HUES48 (cell line): ENCODE results near the gene BIRC6.
"Not testable (repeated sequence)": the region's sequence is repeated elsewhere in the genome, so short reads cannot be mapped to it uniquely, and the experiment has no call there.

Experiments used
- H3K27ac ChIP-seq: one replicate; pipeline ENCODE4 v1.7.0; 2013; ENCODE audit warnings: low read depth, low read length, inconsistent platforms
- H3K27me3 ChIP-seq: 2 replicates; pipeline ENCODE4 v1.6.1; 2013; ENCODE audit warnings: mild to moderate bottlenecking, low read length; ENCODE audit not compliant: control insufficient read depth, insufficient read depth
- H3K36me3 ChIP-seq: 2 replicates; pipeline ENCODE4 v1.6.1; 2013; ENCODE audit warnings: low read length; ENCODE audit not compliant: control insufficient read depth, insufficient read depth
- H3K4me1 ChIP-seq: 2 replicates; pipeline ENCODE4 v1.6.1; 2013; ENCODE audit warnings: mild to moderate bottlenecking, low read length; ENCODE audit not compliant: control insufficient read depth, insufficient read depth
- H3K4me3 ChIP-seq: 2 replicates; pipeline ENCODE4 v1.5.1; 2013; ENCODE audit warnings: mild to moderate bottlenecking, low read depth, low read length
- H3K9ac ChIP-seq: 2 replicates; pipeline ENCODE4 v1.6.1; 2013; ENCODE audit warnings: mild to moderate bottlenecking, low read depth, low read length, moderate library complexity
- H3K9me3 ChIP-seq: 2 replicates; pipeline ENCODE4 v1.6.1; 2013; ENCODE audit warnings: low read length; ENCODE audit not compliant: control insufficient read depth, insufficient read depth

The BIRC6 gene, protein sequence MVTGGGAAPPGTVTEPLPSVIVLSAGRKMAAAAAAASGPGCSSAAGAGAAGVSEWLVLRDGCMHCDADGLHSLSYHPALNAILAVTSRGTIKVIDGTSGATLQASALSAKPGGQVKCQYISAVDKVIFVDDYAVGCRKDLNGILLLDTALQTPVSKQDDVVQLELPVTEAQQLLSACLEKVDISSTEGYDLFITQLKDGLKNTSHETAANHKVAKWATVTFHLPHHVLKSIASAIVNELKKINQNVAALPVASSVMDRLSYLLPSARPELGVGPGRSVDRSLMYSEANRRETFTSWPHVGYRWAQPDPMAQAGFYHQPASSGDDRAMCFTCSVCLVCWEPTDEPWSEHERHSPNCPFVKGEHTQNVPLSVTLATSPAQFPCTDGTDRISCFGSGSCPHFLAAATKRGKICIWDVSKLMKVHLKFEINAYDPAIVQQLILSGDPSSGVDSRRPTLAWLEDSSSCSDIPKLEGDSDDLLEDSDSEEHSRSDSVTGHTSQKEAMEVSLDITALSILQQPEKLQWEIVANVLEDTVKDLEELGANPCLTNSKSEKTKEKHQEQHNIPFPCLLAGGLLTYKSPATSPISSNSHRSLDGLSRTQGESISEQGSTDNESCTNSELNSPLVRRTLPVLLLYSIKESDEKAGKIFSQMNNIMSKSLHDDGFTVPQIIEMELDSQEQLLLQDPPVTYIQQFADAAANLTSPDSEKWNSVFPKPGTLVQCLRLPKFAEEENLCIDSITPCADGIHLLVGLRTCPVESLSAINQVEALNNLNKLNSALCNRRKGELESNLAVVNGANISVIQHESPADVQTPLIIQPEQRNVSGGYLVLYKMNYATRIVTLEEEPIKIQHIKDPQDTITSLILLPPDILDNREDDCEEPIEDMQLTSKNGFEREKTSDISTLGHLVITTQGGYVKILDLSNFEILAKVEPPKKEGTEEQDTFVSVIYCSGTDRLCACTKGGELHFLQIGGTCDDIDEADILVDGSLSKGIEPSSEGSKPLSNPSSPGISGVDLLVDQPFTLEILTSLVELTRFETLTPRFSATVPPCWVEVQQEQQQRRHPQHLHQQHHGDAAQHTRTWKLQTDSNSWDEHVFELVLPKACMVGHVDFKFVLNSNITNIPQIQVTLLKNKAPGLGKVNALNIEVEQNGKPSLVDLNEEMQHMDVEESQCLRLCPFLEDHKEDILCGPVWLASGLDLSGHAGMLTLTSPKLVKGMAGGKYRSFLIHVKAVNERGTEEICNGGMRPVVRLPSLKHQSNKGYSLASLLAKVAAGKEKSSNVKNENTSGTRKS (N-terminal part only)

DNA sequence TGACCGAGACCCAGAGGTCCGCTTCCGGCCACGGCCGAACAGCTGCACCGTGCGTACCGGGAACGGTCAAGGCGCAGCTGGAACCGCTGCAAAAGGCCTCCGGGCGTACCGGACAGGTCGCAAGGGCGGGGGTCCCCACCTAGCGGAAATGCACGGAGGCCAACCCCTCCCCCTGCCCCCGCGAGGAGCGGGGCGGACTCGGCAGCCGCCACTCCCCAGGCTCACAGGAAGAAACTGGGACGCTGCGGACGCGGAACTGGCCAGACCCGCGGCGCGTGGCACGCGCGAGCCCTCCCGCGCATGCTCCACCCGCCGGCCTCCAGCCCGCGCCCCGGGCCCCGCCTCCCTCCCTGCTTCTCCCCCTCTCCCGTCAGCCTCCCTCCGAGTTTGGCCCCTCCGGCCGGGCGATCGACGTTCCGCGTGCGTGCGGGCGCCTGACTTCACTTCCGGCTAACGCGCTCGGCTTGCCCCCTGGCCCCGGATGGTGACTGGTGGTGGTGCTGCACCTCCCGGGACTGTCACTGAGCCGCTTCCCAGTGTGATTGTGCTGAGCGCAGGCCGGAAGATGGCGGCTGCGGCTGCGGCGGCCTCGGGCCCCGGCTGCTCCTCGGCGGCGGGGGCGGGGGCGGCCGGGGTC lies at the start of gene BIRC6:
BIRC6 (plus strand) TSS at position 343 of the 637 bp plus-strand sequence; CDS start at position 482, 139 bp downstream.
- peak within 1 kb of the TSS; percentile 93 for H3K9ac ChIP-seq
- peak within 1 kb of the TSS; percentile 98 for H3K27ac ChIP-seq
- H3K9me3 ChIP-seq: no peaks in the 10 kb centered on the region

DNA sequence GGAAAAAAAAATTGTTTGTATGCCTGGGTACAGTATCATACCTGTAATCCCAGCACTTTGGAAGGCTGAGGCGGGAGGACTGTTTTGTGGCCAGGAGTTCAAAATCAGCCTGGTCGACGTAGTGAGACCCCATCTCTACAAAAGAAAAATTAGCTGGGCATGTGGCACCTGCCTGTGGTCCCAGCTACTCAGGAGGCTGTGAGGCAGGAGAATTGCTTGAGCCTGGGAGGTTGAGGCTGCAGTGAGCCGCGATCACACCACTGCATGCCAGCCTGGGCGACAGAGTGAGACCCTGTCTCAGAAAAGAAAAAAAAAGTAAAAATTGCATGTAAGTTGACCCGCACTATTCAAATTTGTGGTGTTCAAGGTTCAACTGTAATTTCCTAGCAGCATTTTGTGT lies 46.2 kb upstream of the BIRC6 start:
- Histone ChIP-seq H3K27ac (no peak overlapping the region), H3K9me3 (no peaks in the 10 kb centered on the region), H3K9ac (no peak overlapping the region), H3K27me3 (no peaks in the 10 kb centered on the region), H3K36me3 (peaks cover 11% of the 10 kb centered on the region; the same call in 1 of the 2 replicates), H3K4me1 (no peaks in the 10 kb centered on the region), H3K4me3 (no peak overlapping the region)

More for the DNA sequence above, at the start of gene BIRC6:
- Histone ChIP-seq H3K36me3 (peaks cover 17% of the 10 kb centered on the region), H3K4me1 (peaks cover 14% of the 10 kb centered on the region), H3K4me3 (peak within 1 kb of the TSS; percentile 97), H3K27me3 (no peaks in the 10 kb centered on the region)

DNA sequence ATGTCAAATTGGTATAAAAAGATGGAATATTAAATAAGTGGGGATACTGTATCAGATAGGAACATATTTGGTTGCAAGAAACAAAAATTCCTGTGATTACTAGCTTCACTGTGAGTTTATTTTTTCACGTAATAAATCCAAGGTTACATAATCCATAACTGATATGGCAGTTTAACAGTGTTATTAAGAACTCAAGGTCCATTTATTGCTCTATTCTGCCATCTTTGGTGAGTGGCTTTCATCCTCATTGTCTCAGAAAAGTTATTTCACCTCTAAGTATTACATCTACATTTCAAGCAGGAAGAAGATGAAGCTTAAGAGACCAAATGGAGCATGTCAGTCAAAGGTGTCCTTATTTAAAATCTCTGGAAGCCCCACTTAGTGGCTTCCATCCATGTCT lies 41.9 kb upstream of the BIRC6 start:
- Histone ChIP-seq H3K9ac (no peak overlapping the region), H3K4me1 (no peaks in the 10 kb centered on the region), H3K9me3 (no peaks in the 10 kb centered on the region), H3K36me3 (0 out of 2 replicates have a peak, but pooled peaks cover 4% of the 10 kb centered on the region), H3K27ac (no peak overlapping the region), H3K27me3 (no peaks in the 10 kb centered on the region), H3K4me3 (no peak overlapping the region)

DNA sequence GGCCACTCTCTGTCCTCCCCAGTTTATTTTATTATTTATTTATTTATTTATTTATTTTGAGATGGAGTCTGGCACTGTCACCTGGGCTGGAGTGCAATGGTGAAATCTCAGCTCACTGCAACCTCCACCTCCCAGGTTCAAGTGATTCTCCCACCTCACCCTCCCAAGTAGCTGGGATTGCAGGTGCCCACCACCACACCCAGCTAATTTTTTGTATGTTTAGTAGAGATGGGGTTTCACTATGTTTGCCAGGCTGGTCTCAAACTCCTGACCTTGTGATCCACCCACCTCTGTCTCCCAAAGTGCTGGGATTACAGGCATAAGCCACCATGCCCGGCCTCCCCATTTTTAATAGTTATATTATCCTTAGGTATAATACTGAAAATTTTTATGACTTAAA lies 28.1 kb upstream of the BIRC6 start:
- not testable (repeated sequence) for H3K9ac ChIP-seq, H3K27me3 ChIP-seq, H3K36me3 ChIP-seq, H3K4me1 ChIP-seq, H3K27ac ChIP-seq, H3K9me3 ChIP-seq, H3K4me3 ChIP-seq

DNA sequence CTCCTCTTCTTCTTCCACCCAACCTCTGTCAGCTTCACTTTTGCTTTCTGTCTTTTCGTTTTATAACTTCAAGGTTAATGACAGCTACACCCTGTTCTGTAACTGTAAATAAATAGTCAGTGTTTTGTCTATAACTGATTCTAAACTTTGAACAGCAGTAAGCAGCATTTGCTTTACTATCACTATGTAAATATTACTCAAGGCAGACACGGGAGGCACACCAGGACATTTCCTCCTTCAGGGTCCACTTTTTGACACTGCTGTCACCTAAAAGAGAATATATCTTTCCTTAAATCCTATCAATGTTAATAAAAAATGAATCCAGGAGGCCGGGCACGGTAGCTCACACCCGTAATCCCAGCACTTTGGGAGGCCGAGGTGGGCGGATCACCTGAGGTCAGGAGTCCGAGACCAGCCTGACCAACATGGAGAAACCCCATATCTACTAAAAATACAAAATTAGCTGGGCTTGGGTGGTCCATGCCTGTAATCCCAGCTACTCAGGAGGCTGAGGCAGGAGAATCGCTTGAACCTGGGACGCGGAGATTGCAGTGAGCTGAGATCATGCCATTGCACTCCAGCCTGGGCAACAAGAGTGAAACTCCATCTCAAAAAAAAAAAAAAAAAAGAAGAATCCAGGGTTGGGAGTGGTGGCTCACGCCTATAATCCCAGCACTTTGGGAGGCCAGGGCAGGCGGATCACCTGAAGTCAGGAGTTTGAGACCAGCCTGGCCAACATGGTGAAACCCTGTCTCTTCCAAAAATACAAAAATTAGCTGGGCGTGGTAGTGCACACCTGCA lies 27.4 kb upstream of the BIRC6 start:
- H3K4me3 ChIP-seq, H3K9me3 ChIP-seq, H3K4me1 ChIP-seq, H3K9ac ChIP-seq, H3K27ac ChIP-seq, H3K27me3 ChIP-seq, H3K36me3 ChIP-seq: not testable (repeated sequence)

DNA sequence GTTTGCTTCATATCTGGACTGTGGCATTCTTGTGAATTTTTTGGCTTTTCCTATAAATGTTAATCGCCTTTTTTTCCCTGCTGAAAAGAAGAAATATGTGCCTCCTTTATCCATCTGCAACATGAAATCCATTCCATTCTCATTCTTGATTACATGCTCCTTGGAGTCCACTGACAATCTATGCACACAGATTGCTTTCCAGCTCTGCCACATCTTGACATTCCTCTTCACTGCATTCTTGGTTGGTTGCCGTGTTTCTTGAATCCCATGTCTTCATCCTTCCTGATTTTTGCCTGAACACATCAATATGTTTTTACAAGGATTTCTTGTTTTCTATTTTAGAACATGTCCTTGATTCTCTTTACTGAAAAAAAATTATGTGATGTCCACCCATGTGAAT lies 26.7 kb upstream of the BIRC6 start:
- no peak overlapping the region for H3K9ac ChIP-seq
- no peaks in the 10 kb centered on the region for H3K27me3 ChIP-seq
- no peaks in the 10 kb centered on the region for H3K4me1 ChIP-seq
- no peak overlapping the region for H3K27ac ChIP-seq
- no peak overlapping the region for H3K4me3 ChIP-seq
- no peaks in the 10 kb centered on the region for H3K36me3 ChIP-seq
- no peaks in the 10 kb centered on the region for H3K9me3 ChIP-seq

DNA sequence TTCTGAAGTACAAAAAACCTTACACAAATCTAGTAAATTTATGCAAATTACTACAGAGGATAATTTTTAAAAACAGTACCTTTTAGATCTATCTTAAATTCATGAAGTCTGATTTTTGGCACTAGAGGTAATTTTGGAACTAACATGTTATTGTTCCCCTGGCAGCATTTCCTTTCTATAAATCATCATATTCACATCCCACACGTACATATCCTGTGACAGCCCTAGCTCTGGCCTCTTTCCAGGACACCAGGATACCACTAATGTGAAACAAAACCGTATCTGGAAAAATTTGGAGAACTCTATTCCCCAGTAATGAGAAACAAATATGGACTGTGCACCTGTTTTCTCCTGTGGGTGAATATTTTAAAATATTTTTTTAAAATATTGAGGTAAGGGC lies 14.0 kb upstream of the BIRC6 start:
- no peaks in the 10 kb centered on the region for H3K4me1 ChIP-seq
- H3K27ac ChIP-seq: no peak overlapping the region
- H3K36me3 ChIP-seq: no peaks in the 10 kb centered on the region
- no peaks in the 10 kb centered on the region for H3K27me3 ChIP-seq
- no peak overlapping the region for H3K4me3 ChIP-seq
- H3K9ac ChIP-seq: no peak overlapping the region
- no peaks in the 10 kb centered on the region for H3K9me3 ChIP-seq

DNA sequence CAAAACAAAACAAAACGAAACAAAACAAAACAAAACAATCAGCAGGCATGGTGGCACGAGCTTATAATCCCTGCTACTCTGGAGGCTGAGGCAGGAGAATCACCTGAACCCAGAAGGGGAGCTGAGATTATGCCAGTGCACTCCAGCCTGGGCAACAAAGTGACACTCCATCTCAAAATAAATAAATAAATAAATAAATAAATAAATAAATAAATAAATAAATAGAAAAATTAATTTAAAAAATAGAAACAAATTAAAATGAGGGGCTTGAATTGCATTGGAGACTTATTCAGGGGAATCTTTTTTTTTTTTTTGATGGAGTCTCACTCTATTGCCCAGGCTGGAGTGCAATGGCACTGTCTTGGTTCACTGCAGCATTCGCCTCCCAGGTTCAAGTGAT lies 6.0 kb upstream of the BIRC6 start:
- H3K36me3 ChIP-seq, H3K9me3 ChIP-seq, H3K4me3 ChIP-seq, H3K27ac ChIP-seq, H3K9ac ChIP-seq, H3K4me1 ChIP-seq, H3K27me3 ChIP-seq: not testable (repeated sequence)

DNA sequence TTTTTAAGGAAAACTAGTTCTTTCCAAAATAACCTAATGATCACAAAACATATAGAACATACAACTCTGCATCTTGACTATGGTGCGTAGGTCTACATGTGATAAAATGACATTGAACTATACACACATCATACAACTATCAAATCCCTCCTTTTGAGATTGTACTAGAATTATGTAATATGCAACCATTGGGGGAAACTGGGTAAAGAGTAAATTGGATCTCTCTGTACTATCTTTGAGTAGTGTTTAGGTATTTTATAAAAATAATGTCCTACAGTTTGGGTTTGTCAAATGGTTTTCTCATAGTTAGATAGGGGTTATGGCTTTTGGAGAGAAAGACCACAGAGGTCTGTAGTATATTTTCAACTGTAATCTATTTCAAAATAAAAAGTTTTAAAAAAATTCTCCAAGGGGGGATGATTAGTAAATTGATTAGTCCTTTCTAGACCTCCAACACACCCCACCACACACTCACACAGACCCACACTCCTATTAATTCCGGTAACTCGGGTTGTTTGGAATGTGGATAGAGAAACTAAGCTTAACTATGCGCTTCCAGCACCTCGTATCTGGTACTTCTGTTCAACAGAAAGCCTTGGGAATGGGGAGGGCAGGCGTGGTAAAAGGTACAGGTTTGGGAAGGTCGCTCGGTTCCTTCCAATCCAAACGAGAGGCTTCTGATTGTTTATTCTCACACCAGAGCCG lies 695 bp upstream of the BIRC6 start:
- Histone ChIP-seq H3K27ac (peak overlapping the region; percentile 98), H3K36me3 (peaks cover 17% of the 10 kb centered on the region), H3K4me1 (peaks cover 14% of the 10 kb centered on the region), H3K9ac (peak overlapping the region; percentile 93), H3K9me3 (no peaks in the 10 kb centered on the region), H3K27me3 (no peaks in the 10 kb centered on the region), H3K4me3 (peak overlapping the region; percentile 97)
